Retinal pigment epithelial cell (primary cell): ENCODE results near the gene CACNA2D3.

Experiments
- DNase-seq: peaks from one replicate; pipeline ENCODE4 v3.0.0-alpha.2; 2010; ENCODE audit warnings: low read depth
- H3K4me3 ChIP-seq: 2 replicates; pipeline ENCODE4 v1.5.1; 2011; ENCODE audit warnings: mild to moderate bottlenecking, low read length, control low read depth, moderate library complexity
- TF ChIP-seq, protein P1 (sequence below): conservative IDR thresholded peaks from 2 replicates; pipeline ENCODE4 v1.5.1; 2011; ENCODE audit warnings: low read depth, low read length, control low read depth, inconsistent platforms

CACNA2D3 gene

DNA sequence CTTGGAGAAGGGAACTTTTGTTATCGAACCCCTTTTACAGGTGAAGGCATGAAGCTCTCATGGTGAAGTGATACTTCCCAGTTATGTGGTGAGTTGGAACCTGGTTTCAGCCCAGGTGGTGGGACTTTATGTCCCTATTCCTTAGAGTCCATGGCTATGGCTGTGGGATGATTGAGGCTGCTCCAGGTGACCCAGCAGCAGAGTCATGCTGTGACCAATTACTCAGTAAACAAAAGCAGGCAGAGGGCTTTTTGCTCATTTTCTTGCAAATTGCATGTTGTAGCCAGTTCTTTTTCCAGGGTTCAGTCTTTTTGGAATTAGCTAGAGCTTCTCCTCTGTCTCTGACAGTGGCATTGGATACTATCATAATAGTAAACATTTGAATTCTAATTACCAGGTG is 70.7 kb downstream of the CACNA2D3 start:
- TF ChIP-seq, protein P1, sequence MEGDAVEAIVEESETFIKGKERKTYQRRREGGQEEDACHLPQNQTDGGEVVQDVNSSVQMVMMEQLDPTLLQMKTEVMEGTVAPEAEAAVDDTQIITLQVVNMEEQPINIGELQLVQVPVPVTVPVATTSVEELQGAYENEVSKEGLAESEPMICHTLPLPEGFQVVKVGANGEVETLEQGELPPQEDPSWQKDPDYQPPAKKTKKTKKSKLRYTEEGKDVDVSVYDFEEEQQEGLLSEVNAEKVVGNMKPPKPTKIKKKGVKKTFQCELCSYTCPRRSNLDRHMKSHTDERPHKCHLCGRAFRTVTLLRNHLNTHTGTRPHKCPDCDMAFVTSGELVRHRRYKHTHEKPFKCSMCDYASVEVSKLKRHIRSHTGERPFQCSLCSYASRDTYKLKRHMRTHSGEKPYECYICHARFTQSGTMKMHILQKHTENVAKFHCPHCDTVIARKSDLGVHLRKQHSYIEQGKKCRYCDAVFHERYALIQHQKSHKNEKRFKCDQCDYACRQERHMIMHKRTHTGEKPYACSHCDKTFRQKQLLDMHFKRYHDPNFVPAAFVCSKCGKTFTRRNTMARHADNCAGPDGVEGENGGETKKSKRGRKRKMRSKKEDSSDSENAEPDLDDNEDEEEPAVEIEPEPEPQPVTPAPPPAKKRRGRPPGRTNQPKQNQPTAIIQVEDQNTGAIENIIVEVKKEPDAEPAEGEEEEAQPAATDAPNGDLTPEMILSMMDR, result no peak
- no peak for DNase-seq
- H3K4me3 ChIP-seq, result no peak overlapping the region

DNA sequence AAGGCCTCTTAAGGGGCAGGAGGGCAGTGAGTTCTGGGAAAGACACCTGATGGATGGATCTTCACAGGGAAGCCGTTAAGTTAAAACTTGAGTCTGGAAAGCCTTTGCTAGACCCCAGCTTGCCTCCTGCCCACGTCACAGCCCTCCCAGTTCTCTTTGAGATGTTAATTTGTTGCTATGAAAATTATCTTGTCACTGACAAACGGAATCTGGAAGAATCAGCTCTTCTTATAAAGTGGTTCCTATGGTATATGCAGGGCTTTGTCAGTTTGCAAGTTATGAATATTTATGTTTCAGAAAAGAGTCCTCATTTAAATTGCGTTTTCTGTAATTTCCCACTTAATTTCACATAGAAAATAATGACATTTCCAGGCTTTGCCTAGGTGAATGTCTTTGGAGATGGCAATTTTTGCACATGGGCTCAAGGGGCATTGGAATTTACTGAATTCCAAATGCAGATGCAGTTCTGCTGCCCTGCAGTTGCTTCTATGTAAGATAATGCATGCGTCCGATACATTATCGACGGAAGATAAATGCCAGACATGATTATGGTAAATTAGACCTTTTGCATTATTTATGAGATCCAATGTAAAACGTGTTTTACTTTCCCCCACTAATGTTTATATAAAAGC is 74.1 kb downstream of the CACNA2D3 start:
- TF ChIP-seq, protein P1, result no peak
- no peak overlapping the region for H3K4me3 ChIP-seq
- DNase-seq, result no peak

DNA sequence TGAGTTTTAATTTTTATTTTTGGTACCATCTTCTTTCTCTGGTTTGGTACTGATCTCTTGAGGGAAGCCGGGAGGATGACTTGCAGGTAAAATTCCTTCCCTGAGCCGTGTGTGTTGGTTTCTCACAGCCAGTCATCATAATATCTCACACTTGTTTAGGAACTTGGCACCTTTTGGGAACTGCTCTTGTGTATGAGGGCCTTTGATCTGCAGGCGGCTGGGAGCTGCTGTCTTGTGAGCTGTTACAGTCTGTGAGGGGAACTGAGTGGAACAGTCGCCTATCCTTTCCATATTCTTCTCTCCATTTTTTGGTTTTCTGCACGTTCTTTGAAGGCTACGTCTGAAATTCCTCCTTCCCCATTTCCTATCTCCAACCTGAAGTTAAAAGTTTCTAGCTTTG is 75.2 kb downstream of the CACNA2D3 start:
- no peak for DNase-seq
- TF ChIP-seq, protein P1, result no peak
- H3K4me3 ChIP-seq, result no peak overlapping the region

DNA sequence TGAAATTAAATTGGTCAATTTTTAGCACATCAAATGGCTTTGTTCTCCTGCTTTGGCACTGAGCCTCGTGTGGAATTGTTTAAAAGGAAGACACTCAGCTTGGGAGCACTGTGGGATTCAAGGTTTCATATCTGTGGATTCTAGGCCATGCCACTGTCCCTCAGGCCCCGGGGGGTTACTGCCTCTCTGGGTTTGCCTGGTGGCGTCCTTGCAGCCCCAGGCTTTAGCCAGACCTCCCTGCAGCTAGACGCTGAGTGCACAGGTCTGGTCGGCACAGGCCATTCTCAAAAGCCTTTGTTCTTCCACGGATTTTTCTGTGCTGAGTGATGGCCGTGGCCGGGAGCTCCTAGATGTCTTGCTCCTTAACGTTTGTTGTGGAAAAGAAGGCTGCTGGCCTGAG is 76.2 kb downstream of the CACNA2D3 start:
- DNase-seq, result no peak
- no peak overlapping the region for H3K4me3 ChIP-seq
- TF ChIP-seq, protein P1, result no peak

DNA sequence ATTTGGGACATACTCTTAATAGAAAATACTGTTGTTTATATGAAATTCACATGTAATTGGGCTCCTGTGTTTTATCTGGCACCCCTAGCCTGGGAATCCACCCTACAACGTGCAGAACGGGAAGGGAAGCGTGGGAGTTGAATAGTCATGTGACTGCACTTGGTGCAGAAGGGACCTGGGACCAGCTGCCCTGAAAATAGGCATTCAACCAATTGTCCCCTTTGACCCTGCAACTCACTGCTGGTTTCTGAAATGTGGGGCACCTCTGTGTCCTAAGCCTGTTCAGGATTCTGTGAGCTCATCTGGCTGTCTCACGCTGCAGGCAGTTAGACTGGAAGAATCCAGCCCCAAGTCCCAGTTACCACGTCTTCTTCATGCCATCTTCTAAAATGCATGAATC is 79.7 kb downstream of the CACNA2D3 start:
- no peak overlapping the region for H3K4me3 ChIP-seq
- TF ChIP-seq, protein P1, result no peak
- DNase-seq, result no peak

DNA sequence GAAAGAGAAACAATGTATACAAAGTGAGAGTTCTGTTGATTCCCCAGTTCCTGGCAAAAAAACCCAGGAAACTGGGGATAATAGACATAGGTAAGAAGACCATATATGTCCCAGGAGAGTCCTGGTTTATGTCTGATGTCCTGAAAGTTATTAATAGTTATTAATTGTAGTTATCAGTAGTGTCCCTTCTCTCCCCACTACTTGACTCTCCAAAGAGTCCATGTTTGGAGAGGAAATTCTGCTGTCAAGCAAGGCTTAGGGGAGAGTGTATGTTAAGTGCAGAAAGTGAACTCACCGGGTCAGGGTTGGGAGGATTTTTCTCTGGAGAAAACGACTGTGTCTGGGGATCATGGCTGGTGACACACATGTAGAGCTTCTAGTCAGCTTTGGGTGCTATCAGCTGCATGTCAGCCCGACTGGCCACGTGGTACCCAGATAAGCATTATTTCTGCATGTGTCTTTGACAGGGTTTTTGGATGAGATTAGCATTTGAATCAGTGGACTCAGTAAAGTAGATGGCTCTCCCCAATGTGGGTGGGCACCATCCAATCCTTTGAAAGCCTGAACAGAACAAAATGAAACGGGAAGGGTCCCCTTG is 80.4 kb downstream of the CACNA2D3 start:
- TF ChIP-seq, protein P1, result no peak
- H3K4me3 ChIP-seq, result no peak overlapping the region
- no peak for DNase-seq

DNA sequence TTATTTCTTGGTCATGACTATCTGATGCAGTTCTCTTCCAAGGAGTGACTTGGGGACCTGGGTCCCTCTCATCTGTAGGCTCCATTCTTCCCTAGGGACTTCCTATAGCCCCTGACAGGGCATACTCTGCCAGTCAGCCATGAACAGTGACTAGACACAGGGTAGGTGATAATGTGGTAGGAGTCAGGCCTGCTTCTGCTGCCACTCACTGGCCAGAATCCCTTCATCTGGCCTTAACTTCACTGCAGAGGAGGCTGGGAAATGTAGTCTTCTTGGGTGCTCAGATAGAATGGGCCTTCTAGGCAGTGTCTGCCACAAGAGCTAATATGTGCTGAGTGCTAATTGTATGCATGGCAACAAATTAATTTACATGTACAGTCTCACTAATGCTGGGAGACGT is 84.5 kb downstream of the CACNA2D3 start:
- H3K4me3 ChIP-seq, result no peak overlapping the region
- no peak for DNase-seq
- TF ChIP-seq, protein P1, result no peak
